Glomerular visceral epithelial cell (primary cell): ENCODE results near the gene SPON2.

ENCODE experiments used
- DNase-seq: peaks from one replicate; pipeline ENCODE4 v3.0.0-alpha.2; 2016; ENCODE audit errors: extremely low spot score

The SPON2 gene

DNA sequence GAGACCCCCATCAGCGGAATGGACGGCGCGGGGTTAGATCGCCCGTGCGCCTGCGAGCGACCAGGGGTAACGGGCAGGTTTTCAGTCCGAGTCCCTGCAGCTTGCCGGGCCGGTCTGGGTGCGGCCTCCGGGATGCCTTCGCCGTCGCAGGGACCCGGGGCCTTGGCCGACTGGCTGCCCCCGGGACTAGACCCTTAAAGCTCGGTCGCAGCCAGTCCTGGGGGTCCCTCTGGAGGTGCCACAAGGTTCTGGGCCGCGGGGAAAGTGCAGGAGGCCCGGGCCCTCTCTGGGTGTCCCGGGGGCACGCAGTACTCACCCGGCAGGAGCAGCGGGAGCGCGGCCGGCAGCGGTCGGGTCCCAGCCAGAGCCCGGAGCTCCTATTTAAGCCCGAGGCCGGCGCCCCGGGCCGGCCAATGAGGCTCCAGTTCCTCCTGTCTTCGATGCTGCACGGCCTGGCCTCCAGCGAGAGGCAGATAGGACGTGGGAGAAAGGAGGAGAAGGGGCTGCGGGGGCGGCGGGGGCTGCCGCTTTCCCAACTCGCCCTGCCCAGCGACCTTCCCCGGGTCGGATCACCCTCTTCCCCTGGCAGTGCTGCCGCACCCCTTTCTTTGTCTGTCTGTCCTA, at the start of gene SPON2:
SPON2 (minus strand) TSS at position 356 of the 624 bp plus-strand sequence.
- DNase-seq = no peak

DNA sequence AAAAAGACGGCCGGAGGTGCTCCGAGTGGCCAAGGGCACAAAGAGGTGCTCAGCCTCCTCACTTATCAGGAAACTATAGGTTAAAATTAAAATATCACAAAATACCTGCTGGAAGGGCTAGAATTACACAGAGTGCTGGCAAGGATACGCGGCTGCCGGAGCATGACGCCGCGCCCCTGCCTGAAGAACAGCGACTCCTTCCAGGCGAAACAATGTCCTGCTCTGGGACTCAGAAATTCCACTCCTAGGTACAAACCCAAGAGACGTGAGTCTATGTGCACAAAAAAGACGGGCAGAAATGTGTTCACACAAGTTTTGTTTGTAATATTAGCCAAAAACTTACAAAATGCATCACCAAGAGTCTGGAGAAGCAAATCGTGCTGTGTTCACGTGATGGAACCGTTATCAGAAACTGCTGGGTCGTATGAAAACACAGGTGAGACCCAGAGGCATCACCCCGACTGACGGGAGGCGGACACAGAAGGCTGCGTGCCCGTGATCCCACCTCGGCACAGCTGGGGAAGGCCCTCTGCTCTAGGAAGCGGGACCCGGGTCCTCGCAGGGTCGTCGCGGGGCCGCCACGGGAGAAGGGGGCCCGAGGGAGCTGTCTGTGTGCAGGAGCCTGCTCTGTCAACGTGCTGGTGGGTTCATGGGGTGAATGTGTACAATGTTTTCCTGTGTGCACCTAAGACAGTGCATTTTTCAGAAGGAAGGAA, 48.9 kb upstream of the SPON2 start:
- DNase-seq = no peak

- no peak for DNase-seq
These were observed 48.2 kb upstream of the SPON2 start for GRCh38 chr4:1220566-1220965.

DNA sequence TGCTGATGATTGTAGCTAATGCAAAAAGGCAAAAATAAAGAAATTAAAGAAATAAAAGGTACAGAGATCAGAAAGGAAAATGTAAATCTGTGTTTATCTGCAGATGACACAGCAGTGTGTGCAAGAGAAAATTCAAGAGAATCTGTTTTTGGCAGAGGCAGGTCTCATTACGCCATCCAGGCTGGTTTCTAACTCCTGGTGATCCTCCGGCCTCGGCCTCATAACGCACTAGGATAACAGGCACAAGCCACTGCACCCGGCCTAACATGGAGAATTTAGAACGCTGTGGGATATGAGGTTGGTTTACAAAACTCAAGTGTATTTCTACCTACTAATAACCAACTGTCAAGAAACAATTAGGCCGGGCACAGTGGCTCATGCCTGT, 47.2 kb upstream of the SPON2 start:
- DNase-seq = no peak

GRCh38 chr4:1218634-1219565, 46.5 kb upstream of the SPON2 start:
- no peak for DNase-seq

DNA sequence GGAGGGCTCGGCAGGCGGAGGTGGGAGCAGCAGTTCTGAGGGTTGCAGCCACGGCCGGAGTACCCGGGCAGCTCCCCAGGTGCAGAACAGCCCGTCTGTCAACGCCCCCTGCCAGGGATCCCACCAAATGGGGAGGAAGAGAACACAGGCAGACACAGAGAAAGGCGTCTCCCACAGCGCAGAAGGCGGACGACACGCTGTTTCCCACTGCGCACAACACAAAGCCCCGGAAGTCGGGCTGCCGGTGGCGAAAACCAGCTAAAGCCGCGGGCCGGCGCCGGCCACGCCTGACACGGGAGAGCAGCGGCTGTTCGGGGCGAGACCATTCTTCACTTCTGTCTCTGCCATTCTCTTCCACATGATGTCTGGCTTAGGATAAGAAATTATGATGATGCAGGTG, 45.0 kb upstream of the SPON2 start:
- DNase-seq = no peak

DNA sequence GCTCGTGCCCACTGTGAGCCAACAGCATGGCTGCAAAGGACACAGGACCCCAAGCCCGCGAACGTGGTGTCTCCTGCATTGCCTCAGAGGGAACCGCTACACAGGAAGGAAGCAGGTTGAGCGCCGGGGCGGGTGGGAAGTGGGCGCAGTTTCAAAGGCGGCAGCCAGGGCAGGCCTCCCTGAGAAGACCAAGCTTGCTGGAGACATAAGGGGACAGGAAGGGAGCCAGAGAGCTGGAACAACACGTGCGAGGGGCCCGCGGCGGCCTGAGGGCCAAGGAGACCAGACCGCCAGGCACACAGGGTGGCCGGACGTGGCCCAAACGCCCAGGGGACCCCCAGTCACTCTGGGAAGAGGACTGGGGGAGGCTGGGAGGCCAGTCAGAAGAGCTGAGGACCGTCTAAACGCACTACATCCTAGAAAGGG, 44.5 kb upstream of the SPON2 start:
- no peak for DNase-seq

GRCh38 chr4:1216076-1216614, 43.8 kb upstream of the SPON2 start:
- no peak for DNase-seq

DNA sequence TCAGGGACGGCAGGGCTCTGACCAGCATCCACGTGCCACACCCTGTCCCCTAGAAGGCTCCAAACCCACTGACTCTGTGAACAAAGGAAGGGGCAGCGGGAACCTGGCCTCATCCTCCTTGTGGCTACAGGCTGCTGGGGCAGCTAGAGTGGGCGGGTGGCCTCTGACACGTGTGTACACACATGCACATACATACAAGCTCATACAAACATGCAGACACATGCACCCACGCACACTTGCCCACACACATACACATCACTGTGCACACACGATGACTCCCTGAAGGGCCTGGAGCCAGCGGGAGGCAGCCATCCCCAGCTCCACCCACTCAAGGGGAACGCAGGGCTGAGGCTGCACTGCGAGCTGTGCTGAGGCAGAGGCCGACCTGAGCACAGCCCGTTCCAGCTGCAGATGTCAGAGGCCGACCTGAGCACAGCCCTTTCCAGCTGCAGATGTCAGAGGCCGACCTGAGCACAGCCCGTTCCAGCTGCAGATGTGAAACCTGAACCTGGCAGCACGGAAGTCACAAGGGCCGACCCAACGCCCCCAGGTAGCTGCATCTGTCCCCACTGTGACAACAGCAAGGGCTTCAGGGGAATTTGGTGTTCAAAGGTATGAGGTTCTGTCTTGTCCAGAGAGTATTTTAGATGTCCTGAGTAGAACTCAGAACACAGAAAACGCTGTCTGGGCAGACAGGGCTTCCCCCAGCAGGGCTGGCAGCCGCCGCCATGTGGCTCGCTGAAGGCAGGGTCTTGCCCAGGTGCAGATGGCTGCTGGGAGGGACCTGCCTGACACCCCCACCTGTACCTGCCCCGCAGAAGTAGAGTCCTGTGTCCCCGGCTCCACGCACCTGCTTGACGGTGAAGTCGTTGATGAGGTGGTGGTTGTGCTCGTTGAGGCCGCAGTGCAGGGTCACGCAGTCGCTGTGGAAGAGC, 43.0 kb upstream of the SPON2 start:
- no peak for DNase-seq

- no peak for DNase-seq
These were observed 42.0 kb upstream of the SPON2 start for GRCh38 chr4:1214101-1215095.

- no peak for DNase-seq
These were observed 41.1 kb upstream of the SPON2 start for GRCh38 chr4:1213336-1213995.

DNA sequence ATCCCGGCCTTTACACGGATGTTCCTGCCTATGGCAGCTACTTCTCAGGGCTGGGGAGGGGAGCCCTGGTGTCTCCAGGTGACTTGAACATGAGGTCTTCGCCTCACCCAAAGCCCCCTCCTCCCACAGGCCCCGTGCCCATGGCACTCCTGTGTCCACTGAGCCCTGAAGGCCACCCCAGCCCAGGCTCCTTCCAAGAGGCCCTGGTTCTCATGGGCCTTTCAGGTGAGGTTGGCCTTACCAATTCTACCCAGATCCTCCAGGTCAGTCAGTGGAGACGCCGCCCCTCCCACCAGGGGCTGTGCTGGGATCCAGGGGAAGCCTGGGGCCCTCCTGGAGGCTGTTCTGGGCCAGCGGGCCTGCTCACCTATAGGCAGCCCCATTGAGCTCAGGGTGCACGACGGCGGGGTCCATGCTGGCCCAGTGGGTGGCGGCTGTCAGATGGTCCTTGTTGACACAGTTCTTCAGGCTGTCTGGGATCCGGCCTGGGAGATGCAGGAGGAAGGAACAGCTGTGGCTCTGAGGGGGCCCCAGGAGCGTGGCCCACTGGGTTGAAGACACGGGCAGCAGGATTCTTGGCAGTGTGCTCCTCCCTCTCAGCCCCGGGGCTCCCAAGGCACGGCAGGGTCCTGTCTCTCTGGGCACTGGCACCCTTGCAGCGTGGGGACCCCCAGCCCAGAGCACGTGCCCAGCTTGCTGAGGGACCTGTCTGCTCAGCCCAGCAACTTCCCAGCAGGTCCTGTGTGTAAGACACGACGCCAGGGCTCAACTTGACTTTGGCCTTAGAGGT, 40.4 kb upstream of the SPON2 start:
- DNase-seq = no peak

DNA sequence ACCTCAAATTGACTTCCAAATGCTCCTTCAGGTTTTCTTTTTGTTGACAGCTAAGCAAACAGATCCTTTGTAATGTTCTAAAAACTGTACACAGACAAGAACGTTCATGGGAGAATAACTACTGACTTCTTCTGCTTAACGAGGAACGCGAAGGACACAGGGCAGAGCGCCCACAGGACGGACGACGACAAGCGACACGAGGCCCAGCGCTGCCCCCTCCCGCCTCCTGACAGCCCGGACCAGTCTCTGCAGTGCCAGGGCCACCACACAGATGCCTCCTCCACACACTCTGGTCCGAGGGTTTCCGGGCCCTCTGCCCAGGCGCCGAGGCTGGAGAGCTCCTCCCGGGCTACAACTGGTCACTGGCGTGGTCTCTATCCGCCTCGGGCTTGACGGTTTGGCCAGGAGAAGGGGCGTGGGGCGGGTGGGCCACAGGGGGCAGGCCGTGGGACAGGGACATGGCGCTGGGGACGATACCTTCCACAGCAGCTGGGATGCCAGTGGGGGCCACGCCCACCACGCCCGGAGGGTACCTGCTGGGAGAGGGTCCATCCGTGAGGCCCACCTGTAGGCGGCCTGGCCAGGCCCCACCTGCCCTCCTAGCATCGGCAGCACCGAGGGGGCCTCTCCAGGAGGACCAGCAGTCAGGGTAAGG, 39.6 kb upstream of the SPON2 start:
- no peak for DNase-seq

- DNase-seq = no peak
These were observed 39.0 kb upstream of the SPON2 start for GRCh38 chr4:1211371-1211770.

GRCh38 chr4:1210971-1211370, 38.6 kb upstream of the SPON2 start:
- no peak for DNase-seq

DNA sequence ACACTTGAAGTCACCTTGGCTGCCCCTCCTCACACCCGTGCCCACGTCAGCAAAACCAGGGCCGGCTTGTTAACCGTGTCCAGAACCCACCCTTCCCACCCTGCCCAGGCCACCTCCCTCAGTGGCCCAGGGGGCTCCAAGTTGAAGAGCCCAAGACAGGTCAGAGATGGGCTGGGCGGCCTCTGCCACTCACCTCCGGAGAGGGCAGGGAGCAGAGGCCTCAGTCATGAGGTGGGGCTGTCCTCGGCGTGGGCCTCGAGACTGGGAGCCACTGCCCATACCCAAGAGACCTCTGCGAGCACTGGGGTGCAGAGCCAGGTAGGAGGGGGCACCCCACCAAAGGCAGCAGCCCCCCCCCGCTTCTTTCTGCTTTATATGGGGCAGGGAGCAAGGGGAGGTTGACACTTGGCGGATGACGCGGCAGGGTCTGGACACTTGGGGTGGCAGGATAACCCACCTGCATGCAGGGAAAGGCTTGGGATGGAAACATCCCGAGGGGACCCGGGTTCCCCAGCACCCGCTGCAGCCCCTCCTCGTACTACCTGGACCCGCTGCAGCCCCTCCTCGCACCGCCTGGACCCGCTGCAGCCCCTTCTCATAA, 38.0 kb upstream of the SPON2 start:
- no peak for DNase-seq

DNA sequence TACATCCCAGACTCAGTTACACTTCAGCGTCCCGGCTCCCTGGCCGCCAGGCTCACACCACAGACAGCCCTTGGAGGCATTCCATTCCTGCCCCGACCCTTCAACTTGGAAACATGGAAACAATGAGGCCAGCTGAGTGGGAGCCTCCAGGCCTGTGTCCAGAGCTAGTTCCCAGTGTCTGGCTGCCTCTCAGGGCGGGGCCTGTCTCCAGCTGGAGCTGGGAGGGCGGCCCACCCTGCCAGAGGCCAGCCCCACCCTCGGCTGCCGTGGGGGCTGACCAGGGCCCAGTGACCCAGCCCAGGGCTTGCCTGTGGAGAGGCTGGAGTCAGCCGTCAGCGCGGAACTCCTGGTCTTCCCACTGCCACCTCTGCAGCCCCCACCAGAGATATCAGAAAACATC, 37.4 kb upstream of the SPON2 start:
- DNase-seq = no peak
